SK-N-SH (cell line): Measurements from ENCODE around the gene TEX12.

Experiments
- EZH2phosphoT487 ChIP-seq: fragments of 200-600 bp; sonication (generic); IDR thresholded peaks from 2 replicates; pipeline ENCODE4 v1.6.1; 2017; ENCODE audit warnings: low read depth, mixed run types, mild to moderate bottlenecking, antibody characterized with exemption, moderate library complexity, borderline replicate concordance
- TF ChIP-seq, protein P1 (sequence below): fragments of 200-600 bp; sonication (generic); IDR thresholded peaks from 2 replicates; pipeline ENCODE4 v1.6.1; 2017; ENCODE audit warnings: antibody characterized with exemption, mild to moderate bottlenecking, moderate library complexity

DNA sequence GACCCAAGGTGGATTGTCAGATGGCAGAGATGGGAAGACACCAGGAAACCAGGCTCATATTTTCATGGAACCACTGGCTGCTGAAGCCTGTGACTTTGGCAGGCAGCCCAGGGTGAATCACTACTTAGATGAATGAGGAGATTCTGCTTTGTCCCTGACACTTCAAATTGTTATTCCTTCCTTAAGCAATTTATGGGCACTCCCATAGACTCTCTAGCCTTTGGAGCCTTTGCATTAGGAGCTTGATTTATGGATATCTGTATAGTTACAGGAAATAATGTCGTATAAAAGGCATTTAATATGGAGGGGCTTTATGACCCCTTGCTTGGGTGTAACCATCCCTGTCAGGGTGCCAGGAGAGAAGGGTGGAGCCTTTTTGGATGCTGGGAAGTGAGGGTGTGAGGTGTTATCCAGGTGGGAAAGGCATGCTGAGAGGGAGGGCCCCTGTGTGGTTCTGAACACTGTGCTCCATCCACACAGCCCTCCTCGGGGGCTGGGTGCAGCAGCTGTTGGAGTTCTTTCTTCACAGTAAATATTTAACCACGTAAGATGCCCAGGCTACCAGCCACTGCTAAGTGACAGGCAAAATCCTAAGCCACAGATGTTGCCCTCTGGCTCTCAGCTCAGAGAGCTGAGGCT is 38.6 kb upstream of the TEX12 start:
- TF ChIP-seq, protein P1, sequence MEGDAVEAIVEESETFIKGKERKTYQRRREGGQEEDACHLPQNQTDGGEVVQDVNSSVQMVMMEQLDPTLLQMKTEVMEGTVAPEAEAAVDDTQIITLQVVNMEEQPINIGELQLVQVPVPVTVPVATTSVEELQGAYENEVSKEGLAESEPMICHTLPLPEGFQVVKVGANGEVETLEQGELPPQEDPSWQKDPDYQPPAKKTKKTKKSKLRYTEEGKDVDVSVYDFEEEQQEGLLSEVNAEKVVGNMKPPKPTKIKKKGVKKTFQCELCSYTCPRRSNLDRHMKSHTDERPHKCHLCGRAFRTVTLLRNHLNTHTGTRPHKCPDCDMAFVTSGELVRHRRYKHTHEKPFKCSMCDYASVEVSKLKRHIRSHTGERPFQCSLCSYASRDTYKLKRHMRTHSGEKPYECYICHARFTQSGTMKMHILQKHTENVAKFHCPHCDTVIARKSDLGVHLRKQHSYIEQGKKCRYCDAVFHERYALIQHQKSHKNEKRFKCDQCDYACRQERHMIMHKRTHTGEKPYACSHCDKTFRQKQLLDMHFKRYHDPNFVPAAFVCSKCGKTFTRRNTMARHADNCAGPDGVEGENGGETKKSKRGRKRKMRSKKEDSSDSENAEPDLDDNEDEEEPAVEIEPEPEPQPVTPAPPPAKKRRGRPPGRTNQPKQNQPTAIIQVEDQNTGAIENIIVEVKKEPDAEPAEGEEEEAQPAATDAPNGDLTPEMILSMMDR, result no peak
- no peak for TF ChIP-seq EZH2phosphoT487
